HG02798 (cell line): ENCODE measurements around the gene MISP3.

ENCODE experiments used
- ATAC-seq: cut with Tn5 transposase; IDR thresholded peaks from one replicate; pipeline ENCODE4 v1.9.1; 2021; ENCODE audit warnings: mild to moderate bottlenecking; ENCODE audit not compliant: unreplicated experiment, poor library complexity

Gene MISP3

DNA sequence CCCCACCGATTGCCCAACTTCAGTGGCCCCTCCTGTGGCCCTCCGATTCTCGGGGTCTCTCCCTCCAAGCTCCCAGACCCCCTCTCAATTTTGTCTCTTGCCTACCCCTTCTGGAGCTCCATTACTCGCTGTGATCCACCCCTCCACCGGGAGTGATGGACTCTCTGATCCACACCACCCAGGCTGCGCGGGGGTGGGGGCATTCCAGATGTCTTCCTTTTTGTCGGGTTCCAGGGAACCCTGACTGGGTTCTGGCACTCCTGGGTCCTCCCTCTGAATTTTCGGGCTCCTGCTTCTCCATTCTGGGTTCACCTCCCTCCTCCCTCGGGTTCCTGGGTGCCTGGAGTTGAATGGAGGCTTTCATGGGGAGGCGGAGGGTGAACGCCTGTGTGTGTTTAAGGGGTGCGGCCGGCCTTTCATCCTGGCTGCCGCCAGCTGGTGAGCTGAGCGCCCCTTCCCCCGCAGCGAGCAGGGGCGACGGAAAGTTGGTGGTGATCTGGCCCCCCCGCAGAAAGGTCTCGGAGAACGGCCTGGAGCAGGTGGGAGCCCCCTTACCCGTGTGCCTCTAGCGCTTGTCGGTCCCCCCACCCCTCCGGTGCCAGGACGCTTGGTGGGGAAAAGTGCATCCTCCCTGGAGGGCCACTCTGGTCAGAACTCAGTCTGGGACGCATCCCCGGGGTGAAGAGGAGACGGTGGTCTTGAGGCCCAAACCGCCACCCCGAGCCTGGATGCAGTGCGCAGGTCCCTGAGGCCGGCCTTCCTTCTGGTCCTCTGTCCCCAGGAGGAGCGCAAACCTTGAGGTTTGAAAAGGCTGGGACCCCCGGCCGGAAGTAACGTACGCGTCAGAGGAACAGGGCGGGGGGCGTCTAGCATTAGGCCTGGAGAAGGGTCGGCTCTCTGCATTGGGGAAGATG is 1.6 kb downstream of the MISP3 start:
- no peak for ATAC-seq

DNA sequence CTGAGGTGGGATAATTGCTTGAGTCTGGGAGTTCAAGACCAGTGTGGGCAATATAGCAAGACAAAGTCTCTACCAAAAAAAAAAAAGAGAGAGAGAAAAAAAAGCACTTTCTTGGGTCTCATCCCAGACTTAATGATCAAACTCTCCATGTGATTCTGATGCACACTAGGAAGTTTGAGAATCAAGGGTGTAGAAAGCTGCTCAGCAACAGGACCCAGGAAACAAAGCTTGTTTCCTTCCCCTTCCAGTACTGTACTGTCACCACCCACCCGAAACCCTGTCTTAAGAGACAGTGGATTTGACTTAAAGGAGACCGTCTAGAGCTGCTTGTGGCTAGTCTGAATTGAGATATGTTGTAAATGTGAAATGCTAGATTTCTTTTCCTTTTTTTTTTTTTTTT is 5.8 kb downstream of the MISP3 start:
- no peak for ATAC-seq

DNA sequence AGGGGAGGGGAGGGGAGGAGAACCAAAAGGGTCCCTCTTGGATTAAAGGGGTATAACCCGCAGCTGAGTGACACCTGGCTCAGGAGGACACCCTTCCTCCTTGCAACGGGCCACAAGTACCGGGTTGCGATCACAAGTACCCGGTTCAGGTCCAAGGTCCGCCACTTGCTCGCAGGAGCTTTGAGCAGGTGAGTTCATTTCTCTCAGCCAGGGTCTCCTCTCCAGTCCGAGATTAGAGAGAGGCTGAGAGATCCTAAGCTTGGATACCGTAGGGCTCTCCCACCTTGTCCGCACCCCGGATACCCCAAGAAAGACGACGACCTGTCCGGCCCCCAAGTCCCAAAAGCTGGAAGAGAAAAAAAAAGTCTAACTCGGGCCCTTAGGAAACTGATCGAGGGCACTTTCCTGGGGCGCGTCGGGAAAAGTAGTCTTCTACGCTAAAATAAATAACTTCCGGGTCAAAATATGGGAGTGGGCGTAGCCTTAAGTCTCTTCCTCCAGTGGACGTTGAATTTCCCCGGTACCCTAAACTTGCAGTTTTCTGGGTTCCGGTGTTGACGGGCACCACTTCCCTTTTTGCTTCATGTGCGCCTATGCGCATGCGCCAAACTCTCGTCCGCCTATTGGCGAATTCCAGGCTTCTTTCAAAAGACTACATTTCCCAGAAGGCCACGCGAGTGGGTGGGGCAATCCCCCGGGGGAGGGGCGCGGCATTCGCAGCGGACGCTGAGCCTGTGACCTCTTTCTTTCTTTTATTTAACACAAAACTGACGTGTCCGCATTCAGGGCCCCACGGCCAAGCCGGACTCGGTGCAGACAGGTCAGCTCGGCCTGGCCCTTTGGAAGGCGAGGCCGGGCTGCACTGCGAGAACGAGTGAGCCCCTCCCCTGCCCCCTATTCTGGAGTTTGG is 8.6 kb downstream of the MISP3 start:
- peak; percentile 92 for ATAC-seq

DNA sequence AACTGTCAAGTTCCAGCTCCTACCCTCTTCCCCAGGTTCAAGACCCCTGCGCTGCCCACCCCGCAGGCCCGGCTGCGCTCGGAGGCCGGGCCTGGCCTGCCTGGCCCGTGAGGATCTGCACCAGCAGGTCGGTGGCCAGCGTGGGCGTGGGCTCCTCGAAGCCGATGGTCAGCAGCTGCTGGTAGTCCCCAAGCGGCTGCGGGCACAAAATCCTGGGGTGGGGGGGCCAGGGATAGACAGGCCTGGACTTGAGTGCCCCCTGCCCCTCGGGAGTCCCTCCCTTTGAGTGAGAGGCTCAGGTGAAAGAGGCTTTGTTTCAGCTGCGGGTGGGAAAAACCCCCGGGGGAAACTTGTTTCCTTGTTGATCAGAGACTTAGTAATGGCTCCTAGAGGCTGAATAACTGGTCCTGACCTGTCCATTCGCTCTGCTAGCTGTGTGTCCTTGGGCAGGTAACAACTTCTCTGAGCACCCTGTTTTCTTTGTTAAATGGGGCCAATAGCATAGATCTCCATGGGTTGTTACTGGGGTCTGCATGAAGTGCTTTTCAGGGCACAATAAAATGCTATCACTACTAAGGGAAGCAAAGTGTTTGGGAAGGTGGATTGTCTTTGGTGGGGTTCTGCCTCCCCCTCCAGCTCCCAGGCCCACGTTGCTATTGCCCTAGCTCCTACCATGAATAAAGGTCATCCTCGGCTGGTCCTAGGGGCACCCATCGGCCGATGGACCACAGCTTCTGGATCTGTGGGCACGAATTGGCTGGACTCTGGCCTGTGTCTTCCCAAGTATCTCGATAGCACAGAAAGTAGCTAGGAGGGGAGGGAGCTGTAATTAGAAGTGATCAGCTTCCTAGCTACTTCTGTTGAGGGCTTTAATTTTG is 9.4 kb downstream of the MISP3 start:
- ATAC-seq, result no peak

DNA sequence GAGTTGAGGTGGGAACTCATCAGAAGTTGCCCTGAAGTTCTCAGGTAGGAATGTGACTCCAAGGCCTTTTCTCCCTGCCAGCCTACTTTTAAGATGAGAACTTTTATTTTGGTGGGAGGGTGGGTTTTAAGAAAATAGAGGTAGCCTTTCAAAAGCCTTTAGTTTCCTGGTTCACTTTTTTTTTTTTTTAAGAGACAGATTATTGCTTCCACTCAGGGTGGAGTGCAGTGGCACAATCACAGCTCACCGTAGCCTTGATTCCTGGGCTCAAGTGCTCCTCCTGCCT is 10.0 kb downstream of the MISP3 start:
- no peak for ATAC-seq

DNA sequence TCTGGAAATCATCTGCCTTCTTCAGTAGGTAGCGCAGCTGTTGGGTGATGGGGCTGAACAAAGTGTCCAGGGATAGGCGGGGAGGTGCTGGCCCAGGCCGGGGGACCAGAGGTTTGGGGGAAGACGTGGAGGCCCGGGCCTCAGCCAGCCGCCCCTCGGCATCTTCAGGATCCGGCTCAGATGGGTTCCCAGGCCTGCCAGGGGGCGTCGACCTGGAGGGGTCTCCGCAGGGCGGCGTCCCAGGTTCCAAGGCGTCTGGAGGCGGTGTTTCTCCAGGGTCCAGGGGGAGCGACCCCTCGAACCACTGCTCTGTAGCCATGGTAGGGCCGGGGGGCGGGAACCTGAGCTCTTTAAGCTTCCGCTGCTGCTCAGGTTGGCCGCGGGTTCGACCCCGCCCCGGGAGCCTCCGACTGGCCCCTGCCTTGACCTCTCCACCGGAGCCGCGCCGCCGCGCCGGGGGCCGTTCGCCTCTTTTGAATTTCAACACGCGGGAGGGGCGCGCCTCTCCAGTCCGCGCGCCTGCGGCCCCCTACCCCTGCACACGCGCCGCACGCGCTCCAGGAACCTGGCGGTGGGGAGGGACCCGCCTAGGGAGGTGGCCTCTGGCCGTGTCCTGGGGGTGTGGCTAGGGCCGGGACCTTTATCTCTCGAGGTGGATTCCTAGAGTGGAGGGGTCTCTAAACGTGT is 12.9 kb downstream of the MISP3 start, which contains the start of gene C19orf67:
Gene C19orf67, minus strand, starts transcription at position 475 of the 687 bp plus-strand sequence. Its CDS starts 156 bp downstream, at position 319.
- no peak for ATAC-seq

DNA sequence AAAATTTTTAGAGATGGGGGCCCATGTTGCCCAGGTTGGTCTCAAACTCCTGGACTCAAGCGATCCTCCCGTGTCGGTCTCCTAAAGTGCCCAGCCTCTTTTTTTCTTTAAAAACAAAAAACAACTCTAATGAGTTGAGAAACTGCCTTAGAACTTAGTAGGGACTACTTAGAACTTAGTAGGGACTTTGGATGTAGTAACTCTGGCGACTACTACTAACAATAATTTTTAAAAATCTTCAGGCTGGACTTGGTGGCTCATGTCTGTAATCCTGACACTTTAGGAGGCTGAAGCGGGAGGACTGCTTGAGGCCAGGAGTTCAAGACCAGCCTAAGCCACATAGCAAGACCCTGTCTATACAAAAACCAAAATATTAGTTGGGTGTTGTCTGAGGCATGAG is 13.5 kb downstream of the MISP3 start:
- ATAC-seq, result no peak

DNA sequence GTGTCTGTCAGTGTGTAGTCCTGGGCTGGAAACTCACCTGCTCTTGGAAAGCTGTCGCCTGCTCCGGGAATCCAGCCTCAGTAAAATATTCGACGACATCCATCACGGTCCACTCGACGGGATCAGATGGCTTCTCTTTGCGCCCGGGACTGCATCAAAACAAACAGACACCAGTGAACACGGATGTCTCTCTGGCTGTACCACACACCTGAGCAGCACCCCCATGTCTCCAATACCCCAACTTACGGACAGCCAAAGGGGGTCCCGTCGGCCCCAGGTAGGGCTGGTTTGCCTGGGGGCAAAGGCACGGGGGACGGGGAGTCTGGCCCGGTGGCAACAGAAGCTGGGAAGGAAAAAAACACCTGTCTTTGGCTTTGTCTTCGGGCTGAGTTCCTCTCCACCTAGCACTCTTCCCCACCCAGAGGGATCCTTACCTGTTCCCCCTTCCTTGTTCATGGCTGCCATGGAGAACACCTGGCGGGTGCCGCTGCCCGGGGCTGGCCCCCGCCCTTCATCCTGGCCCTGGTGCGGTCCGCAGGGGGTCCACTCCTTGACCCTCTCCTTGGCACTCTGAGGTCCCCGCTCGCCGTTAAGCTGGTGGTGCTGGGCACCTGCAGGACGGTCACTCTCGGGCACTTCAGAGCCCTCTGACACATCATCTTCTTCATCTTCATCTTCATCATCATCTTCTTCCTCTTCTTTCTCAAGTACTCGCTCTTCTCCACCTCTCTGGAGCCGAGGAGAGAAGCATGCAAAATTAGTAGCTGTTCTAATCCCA is 16.2 kb downstream of the MISP3 start:
- ATAC-seq, result no peak

DNA sequence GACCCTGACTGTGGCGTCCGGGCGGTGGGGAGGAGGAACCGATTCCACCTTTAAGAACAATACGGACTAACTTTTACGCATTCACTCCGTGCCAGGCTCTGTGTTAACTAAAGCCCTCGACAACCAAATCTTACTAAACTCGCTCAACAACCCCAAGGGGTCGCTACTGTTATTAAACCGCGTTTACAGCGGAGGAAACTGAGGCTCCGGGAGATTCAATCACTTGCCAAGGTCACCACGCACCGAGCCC is 16.8 kb downstream of the MISP3 start:
- ATAC-seq, result no peak

DNA sequence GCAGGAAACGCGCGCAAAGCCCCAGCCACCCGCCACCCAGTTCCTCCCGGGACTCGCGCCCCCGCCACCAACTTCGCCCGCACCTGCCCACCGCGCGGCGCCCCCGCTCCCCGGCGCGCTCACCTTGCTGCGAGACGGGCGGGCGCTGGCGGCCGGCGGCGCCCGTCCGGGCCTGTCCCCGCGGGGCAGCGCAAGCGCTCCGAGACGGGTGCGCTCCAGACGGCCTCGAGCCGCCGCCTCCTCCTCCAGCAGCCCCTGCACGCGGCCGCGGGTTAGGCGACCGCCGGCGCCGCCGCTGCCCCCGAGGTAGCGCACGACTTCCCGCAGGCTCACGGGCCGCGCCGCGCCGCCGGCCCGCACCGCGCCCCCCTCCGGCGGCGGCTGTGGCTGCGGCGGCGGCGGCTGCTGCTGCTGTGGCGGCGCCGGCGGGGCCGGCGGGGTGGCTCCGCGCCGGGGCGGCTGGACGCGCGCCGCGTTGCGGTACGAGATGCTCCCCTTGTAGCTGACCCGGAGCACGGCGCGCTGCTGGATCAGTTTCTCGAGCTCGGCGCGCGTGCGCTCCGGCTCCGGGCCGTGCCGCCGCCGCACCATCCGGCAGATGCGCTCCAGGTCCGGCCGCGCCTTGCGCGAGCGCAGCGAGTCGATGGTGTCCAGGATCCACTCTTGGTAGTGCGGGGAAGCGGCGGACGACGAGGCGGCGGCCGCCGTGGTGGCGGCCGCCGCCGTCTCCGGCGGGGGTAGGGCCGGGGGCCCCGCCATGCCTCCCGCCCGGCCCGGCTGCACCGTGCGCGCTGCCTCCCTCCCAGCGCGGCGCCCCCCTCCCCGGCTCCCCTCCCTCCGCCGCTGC is 17.3 kb downstream of the MISP3 start:
- peak; percentile 26 for ATAC-seq

DNA sequence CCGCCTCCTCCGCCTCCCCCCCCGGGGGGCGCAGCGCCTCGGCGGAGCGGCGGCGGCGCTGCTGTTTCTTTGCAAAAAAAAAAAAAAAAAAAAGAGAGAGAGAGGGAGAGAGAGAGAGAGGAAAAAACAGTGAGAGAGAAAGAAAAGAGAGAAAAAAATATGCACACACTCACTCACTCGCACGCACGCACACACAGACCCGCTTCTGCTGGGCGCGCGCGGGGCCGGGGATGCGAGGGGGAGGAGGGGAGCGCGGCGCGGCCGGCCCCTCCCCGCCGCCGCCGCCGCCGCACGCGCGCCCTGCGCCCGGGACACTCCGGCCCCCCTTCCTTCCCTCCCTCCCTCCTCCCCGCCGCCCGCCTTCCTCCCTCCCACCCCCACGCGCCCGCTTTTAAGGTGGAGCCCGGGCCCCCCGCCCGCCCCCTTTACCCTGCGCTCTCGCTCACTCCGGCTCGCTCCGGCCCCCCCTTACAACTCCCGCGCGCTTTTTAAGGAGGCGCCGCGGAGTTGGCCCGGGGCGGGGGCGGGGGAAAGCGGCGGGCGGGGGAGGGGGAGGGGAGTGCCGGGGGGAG is 18.0 kb downstream of the MISP3 start, which contains the start of gene SAMD1:
Gene SAMD1, minus strand, starts transcription at position 243 of the 572 bp plus-strand sequence.
- peak; percentile 46 for ATAC-seq

DNA sequence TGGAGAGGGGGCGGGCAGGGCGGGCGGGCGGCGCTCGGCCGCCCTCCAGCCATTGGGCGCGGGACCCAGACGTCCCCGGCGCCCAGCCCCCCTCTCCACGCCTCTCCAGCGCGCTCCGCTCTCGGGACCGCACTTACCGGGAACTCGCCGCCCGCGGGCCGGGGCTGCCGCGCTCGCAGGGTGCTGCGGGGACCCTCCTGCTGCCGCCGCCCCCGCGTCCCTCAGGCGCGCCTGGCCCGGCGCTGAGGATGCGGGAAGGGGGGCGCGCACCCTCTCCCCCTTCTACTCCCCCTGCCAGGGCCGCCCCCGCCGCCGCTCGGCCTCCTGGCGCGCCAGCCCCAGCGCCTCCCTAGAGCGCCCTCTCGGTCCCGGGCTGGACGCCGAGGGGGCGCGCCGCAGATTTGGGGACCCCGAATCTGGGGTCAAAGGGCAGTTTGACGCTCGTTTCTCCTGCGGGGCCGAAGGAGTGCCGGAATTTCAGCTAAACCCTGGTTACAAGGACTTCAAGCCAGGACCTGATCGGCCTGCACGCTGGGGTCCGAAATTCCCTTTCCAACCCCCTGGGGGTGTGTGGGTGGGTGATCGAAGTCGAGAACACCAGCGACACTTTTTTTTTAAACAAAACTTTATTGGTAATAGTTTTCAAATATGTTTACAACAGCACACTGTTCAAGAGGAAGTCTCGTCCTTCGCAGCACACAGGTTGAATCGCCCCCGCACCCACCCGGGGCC is 18.7 kb downstream of the MISP3 start:
- ATAC-seq, result peak; percentile 69

DNA sequence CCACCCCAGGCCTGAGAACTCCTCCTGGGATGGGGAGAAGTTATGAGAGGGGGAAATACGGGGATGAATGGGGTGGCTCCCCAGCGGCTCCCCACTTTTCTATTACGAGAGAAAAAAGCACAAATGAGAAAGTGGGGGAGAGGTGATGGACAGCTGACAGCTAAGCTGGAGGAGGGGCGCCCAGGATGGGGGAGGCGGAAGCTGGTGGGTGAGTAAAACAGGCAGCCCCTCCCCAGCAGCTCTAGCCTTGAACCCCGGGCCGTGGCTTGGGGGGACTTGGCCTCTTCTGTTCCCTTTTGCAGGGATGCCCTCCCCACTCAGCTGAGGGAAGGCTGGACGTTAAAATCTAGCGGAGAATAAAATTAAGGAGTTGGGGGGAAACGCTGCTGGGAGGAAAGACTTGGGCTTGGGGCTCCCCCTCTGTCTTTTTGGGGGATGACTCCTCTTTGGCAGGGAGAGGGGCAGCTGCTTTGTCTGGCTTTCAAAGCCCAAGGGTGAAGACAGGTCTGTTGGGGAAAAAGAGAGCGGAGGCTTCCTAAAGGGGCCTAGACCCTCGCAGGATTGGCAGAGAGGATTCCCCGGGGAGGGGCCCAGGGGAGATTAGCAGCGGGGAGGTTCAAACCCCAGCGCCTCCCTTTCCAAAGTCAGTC is 19.4 kb downstream of the MISP3 start:
- no peak for ATAC-seq

DNA sequence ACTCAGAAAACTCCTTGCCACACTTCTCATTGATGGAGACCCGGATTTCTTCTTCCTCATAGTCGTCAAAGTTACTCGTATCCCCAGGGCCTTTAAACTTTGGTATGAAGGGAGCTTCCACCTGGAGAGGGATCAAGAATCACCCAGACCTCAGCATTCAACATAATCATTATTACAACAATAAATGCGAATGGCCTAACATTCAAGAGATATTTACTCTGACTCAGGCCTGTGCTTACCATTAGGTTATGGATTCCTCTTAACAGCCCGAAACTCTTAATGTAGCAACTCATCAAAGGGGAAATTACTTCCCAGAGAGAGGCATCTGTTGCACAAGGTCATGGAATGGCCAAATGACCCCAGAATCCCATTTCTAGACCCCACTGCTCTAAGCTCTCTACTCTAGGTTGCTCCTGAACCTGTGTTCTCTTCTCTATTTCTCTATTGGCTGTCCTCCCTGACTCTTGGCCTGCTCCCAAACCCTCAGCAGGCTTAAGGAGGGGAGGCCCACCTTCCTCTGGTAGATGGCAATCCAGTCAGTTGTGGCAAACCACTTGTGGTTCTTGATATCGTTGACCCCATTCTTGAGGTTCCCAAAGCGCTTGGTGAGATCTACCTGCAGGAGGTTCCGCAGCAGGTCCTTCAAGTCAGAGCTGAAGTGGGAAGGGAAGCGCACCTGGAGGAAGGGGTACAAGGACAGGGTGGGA is 20.7 kb downstream of the MISP3 start:
- no peak for ATAC-seq

DNA sequence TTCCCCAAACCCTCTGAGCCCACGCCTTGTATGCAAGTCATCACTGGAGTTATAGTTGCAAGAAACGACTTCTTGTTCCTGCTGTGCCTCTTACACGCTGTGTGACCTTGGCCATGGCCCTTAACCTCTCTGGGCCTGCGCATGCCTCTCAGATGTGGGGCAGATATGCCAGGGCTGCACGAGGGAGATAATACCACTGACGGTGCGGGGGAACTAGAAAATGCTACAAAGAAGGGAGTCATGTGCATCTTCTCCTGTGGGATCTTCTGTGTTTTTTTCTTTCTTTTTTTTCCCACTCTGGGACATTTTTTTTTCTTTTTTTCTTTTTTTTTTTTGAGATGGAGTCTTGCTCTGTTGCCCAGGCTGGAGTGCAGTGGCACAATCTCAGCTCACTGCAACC is 22.3 kb downstream of the MISP3 start:
- no peak for ATAC-seq

DNA sequence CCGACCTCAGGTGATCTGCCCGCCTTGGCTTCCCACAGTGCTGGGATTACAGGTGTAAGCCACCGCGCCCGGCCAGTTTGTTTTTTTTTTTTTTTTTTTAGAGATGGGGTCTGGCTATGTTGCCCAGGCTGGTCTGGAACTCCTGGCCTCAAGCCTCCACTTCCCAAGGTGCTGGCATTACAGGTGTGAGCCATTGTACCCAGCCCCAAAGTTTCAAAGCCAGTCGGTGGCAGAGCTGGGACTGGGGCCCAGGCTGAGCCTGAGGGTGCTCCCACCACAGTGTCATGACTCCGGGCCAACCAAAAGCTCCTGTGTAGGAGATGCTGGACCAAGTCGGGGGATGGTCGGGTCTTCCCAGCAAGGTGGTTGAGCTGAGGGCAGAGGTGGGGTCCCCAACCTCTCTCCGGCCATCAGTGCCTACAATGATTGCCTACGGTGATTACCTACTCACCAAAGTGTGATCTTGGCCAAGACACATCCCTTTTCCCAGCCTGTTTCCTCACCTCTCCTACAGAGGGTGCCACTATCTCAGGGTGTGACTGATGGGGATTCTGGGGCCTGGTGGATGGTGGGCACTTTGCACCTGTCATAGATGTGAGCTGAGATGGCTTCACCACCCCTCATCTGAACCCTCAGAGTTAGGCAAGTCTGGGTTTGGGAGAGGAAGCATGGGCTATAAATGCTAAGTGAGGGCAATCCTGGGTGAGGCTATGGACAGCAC is 23.8 kb downstream of the MISP3 start:
- no peak for ATAC-seq
